HepG2 (cell line): ENCODE results near the gene MPV17L. TPM values are rescaled to one million over a fixed set of nuclear protein-coding genes. Genes with fewer than 3 reads are reported as not detected.

Source experiments
- BORCS8-MEF2B ChIP-seq: sonication (generic); formaldehyde crosslinking; IDR thresholded peaks from 2 replicates; pipeline ENCODE4 v1.8.0; 2022; ENCODE audit warnings: mild to moderate bottlenecking, missing genetic modification reagents
- BRCA1 ChIP-seq: sonication (generic); formaldehyde crosslinking; IDR thresholded peaks from 2 replicates; pipeline ENCODE4 v1.4.0; 2020; ENCODE audit warnings: missing genetic modification reagents
- CC2D1A ChIP-seq: sonication (generic); formaldehyde crosslinking; IDR thresholded peaks from 2 replicates; pipeline ENCODE4 v1.8.1; 2023; ENCODE audit warnings: mild to moderate bottlenecking, missing genetic modification reagents
- CSRNP1 ChIP-seq: sonication (generic); formaldehyde crosslinking; IDR thresholded peaks from 2 replicates; pipeline ENCODE4 v1.8.1; 2023; ENCODE audit warnings: mild to moderate bottlenecking, missing genetic modification reagents
- ESRRA ChIP-seq: sonication (generic); formaldehyde crosslinking; IDR thresholded peaks from 2 replicates; pipeline ENCODE4 v1.5.1; 2020; ENCODE audit warnings: mild to moderate bottlenecking, low read depth, missing genetic modification reagents
- GLI4 ChIP-seq: sonication (generic); formaldehyde crosslinking; IDR thresholded peaks from 2 replicates; pipeline ENCODE4 v1.5.1; 2020; ENCODE audit warnings: missing genetic modification reagents, mild to moderate bottlenecking, moderate library complexity, borderline replicate concordance
- MAF1 ChIP-seq: sonication (generic); formaldehyde crosslinking; IDR thresholded peaks from 2 replicates; pipeline ENCODE4 v1.5.0; 2020; ENCODE audit warnings: missing genetic modification reagents, borderline replicate concordance
- NAIF1 ChIP-seq: sonication (generic); formaldehyde crosslinking; IDR thresholded peaks from 2 replicates; pipeline ENCODE4 v1.5.0; 2020; ENCODE audit warnings: mild to moderate bottlenecking, missing genetic modification reagents, borderline replicate concordance
- NR0B2 ChIP-seq: sonication (generic); formaldehyde crosslinking; IDR thresholded peaks from 2 replicates; pipeline ENCODE4 v1.4.0; 2020; ENCODE audit warnings: mild to moderate bottlenecking, missing genetic modification reagents
- RFXANK ChIP-seq: IDR thresholded peaks from 2 replicates; pipeline ENCODE4 v1.6.1; 2016
- SALL2 ChIP-seq: sonication (generic); formaldehyde crosslinking; IDR thresholded peaks from 2 replicates; pipeline ENCODE4 v1.8.1; 2023; ENCODE audit warnings: mild to moderate bottlenecking, missing genetic modification reagents, inconsistent platforms
- TAF1 ChIP-seq: sonication (generic); formaldehyde crosslinking; IDR thresholded peaks from 2 replicates; pipeline ENCODE4 v1.4.0; 2020; ENCODE audit warnings: missing genetic modification reagents
- THYN1 ChIP-seq: sonication (generic); formaldehyde crosslinking; IDR thresholded peaks from 2 replicates; pipeline ENCODE4 v1.8.1; 2023; ENCODE audit warnings: low read depth, mild to moderate bottlenecking, moderate library complexity, missing genetic modification reagents, borderline replicate concordance
- TRIM22 ChIP-seq: fragments of 450-650 bp; IDR thresholded peaks from 2 replicates; pipeline ENCODE4 v1.6.1; 2017
- YY1 ChIP-seq: IDR thresholded peaks from 2 replicates; pipeline ENCODE4 v1.6.1; 2011; ENCODE audit warnings: low read length, low read depth, moderate library complexity, mild to moderate bottlenecking; ENCODE audit not compliant: insufficient read depth, insufficient replicate concordance
- ZBTB46 ChIP-seq: sonication (generic); formaldehyde crosslinking; IDR thresholded peaks from 2 replicates; pipeline ENCODE4 v1.4.0; 2020; ENCODE audit warnings: mild to moderate bottlenecking, missing genetic modification reagents, borderline replicate concordance
- ZBTB49 ChIP-seq: sonication (generic); formaldehyde crosslinking; IDR thresholded peaks from 2 replicates; pipeline ENCODE4 v1.4.0; 2020; ENCODE audit warnings: missing genetic modification reagents, borderline replicate concordance
- ZFP90 ChIP-seq: sonication (generic); formaldehyde crosslinking; IDR thresholded peaks from 2 replicates; pipeline ENCODE4 v1.8.0; 2022; ENCODE audit warnings: missing genetic modification reagents, mild to moderate bottlenecking, inconsistent platforms, borderline replicate concordance
- ZNF232 ChIP-seq: sonication (generic); formaldehyde crosslinking; IDR thresholded peaks from 2 replicates; pipeline ENCODE4 v1.4.0; 2020; ENCODE audit warnings: missing genetic modification reagents, borderline replicate concordance
- ZNF253 ChIP-seq: sonication (generic); formaldehyde crosslinking; IDR thresholded peaks from 2 replicates; pipeline ENCODE4 v1.8.0; 2022; ENCODE audit warnings: mild to moderate bottlenecking, missing genetic modification reagents, borderline replicate concordance
- ZNF557 ChIP-seq: sonication (generic); formaldehyde crosslinking; IDR thresholded peaks from 2 replicates; pipeline ENCODE4 v1.4.0; 2020; ENCODE audit warnings: missing genetic modification reagents
- ZNF589 ChIP-seq: sonication (generic); formaldehyde crosslinking; conservative IDR thresholded peaks from 2 replicates; pipeline ENCODE4 v1.8.0; 2022; ENCODE audit warnings: mild to moderate bottlenecking, moderate library complexity, missing genetic modification reagents
- ZNF776 ChIP-seq: sonication (generic); formaldehyde crosslinking; IDR thresholded peaks from 2 replicates; pipeline ENCODE4 v1.4.0; 2020; ENCODE audit warnings: mild to moderate bottlenecking, missing genetic modification reagents
- polyA plus RNA-seq, 8 experiments: library from polyadenylated mRNA; depleted of rRNA in 3 of 8; stranded (reverse) in 7 of 8; unstranded in 1 of 8; fragments of >200 nt; fragmentation: Illumina TruSeq in 4 of 8; extraction: Trizol in 4 of 8; gene quantifications; 2 replicates each; pipeline versions ENCODE4 v1.2.1 to v1.2.3, GENCODE V29; 2011 to 2016; ENCODE audit warnings: low read depth in 4 of 8, missing spikeins in 1 of 8, mixed read lengths in 1 of 8; ENCODE audit not compliant: insufficient read depth in 1 of 8
- total RNA-seq, 5 experiments: library from RNA; depleted of rRNA; stranded (reverse); fragments of >200 nt; fragmentation: Illumina TruSeq; extraction: Trizol; gene quantifications; 2 replicates each; pipeline ENCODE4 v1.2.3, GENCODE V29; 2016; ENCODE audit warnings: low read depth in 1 of 5

Gene MPV17L
- total and polyA plus RNA-seq, 2 of the 13 experiments (the other 11 are each of a cell fraction or from before 2014, with no cell fraction given) = 34.7 to 63.8 TPM

- TF ChIP-seq ZBTB49 (CRISPR knock-in tag) (no peak), ZNF776 (CRISPR knock-in tag) (no peak), NR0B2 (CRISPR knock-in tag) (no peak), CSRNP1 (CRISPR knock-in tag) (no peak), CC2D1A (CRISPR knock-in tag) (no peak), ZNF589 (CRISPR knock-in tag) (no peak), BRCA1 (peak; percentile 73), MAF1 (CRISPR knock-in tag) (no peak), TAF1 (CRISPR knock-in tag) (no peak), ZNF253 (CRISPR knock-in tag) (no peak), RFXANK (CRISPR knock-in tag) (no peak), GLI4 (CRISPR knock-in tag) (0 out of 2 replicates have a peak, but pooled peaks have one; percentile 4), ESRRA (no peak), TRIM22 (no peak), BORCS8-MEF2B (CRISPR knock-in tag) (no peak), SALL2 (no peak; the same call in 1 of the 2 replicates), ZNF232 (CRISPR knock-in tag) (no peak; the same call in 1 of the 2 replicates), ZBTB46 (no peak), ZFP90 (CRISPR knock-in tag) (no peak), NAIF1 (CRISPR knock-in tag) (no peak), YY1 (no peak), THYN1 (no peak), ZNF557 (CRISPR knock-in tag) (no peak)
These were observed 1.5 kb downstream of the MPV17L start (continued) for GRCh38 chr16:15396948-15397594.
